ENCODE results near the gene CMC2.

DNA sequence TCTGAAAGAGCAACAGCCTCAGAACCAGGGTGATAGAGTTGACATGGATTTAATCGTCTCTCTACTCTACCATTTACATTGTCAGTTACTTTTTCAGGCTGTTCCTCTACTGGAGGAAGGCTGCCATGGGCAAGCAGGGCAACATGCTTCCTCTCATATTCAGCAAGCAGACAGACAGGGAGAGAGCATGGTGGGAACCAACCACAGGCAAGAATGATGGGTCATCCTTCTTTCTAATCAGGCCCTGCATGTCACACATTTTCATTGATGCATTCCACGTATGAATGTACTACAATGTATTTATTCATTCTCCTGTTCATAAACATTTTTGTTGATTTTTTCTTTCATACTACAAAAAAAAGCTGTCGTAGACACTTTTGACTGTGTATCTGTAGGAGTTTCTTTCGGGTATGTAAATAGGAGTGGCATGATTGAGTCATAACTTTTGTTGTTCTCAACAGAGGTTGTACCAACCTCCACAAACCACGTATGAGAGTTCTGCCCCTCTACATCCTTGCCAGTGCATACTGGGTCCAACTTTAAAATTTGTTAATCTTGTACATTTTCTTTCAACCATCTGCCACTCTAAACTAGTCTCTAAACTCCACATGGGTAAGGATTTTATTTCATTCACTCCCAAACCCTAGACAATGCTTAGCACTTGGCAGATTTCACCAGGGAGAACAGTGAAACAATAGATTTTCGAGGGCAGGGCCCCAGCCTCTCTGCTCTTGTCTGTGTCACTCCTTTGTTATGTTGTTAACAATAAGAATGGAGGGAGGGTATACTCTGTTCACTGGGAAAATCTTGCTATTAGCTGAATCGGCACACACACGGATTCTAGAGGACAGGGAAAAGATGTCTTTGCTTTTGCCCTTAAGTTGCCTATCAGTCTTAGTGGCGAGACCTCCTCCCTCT is 58.7 kb downstream of the CMC2 start:
- TF ChIP-seq POLR2AphosphoS5 (IDR thresholded peaks at IDR 0.05; ENCODE audit: low read depth, low read length) (no peak), SPI1 (IDR thresholded peaks at IDR 0.05; ENCODE audit: low read depth, low read length) (no peak), TAF1 (IDR thresholded peaks at IDR 0.05; ENCODE audit: low read depth, low read length) (no peak), POLR2A (IDR thresholded peaks at IDR 0.05; ENCODE audit: low read depth, low read length) (no peak)

All from GM12891 (cell line).